Tibial nerve (tissue), 4 donors: ENCODE data around the gene ALPK3. TPM values are rescaled to one million over a fixed set of nuclear protein-coding genes. Genes with fewer than 3 reads are reported as not detected.

ENCODE experiments used
- DNase-seq, 2 donors: peaks; one replicate each; pipeline ENCODE4 v3.0.0-alpha.2; 2019; ENCODE audit warnings: low spot score in 2 of 2
- H3K27ac ChIP-seq, 4 donors: fragments of 200-600 bp; sonication (generic) in 3 of 4; one replicate each; pipeline ENCODE4 v1.5.1; 2017 to 2019; ENCODE audit warnings: mild to moderate bottlenecking in 1 of 4
- H3K27me3 ChIP-seq, 2 donors: fragments of 200-600 bp; sonication (generic) in 1 of 2; one replicate each; pipeline versions ENCODE4 v1.5.1 to v1.6.0; 2017 to 2019
- H3K36me3 ChIP-seq, 3 donors: fragments of 200-600 bp; sonication (generic); one replicate each; pipeline ENCODE4 v1.5.1; 2018 to 2019
- H3K4me1 ChIP-seq, 4 donors: fragments of 200-600 bp; sonication (generic) in 3 of 4; one replicate each; pipeline ENCODE4 v1.5.1; 2017 to 2019
- H3K4me3 ChIP-seq, 4 donors: fragments of 200-600 bp; sonication (generic) in 3 of 4; one replicate each; pipeline ENCODE4 v1.5.1; 2017 to 2019; ENCODE audit warnings: mild to moderate bottlenecking in 1 of 4, moderate library complexity in 1 of 4
- H3K9me3 ChIP-seq, 4 donors: fragments of 200-600 bp; sonication (generic) in 3 of 4; one replicate each; pipeline ENCODE4 v1.5.1; 2017 to 2019
- CTCF ChIP-seq, 5 experiments: fragments of 200-600 bp in 3 of 5; fragments of 450-650 bp in 2 of 5; sonication (generic) in 3 of 5; IDR thresholded peaks; one replicate each; pipeline ENCODE4 v1.5.1; 2016 to 2019; ENCODE audit warnings: antibody characterized with exemption in 5 of 5, mild to moderate bottlenecking in 3 of 5, moderate library complexity in 2 of 5
- EP300 ChIP-seq, 2 donors: sonication (generic); formaldehyde crosslinking; IDR thresholded peaks; one replicate each; pipeline ENCODE4 v1.6.1; 2017; ENCODE audit warnings: antibody characterized with exemption in 2 of 2, mild to moderate bottlenecking in 1 of 2
- POLR2A ChIP-seq, 2 donors: fragments of 450-650 bp; IDR thresholded peaks; one replicate each; pipeline ENCODE4 v1.6.1; 2017; ENCODE audit warnings: antibody characterized with exemption in 2 of 2, mild to moderate bottlenecking in 2 of 2, moderate library complexity in 2 of 2
- WGBS, 2 donors: methylation state at CpG; one replicate each; pipeline ENCODE4 v1.1.5; 2018; 5-methylcytosine and 5-hydroxymethylcytosine counted together
- total RNA-seq, 4 donors: library from RNA; depleted of rRNA; stranded (reverse); fragments of >200 nt; gene quantifications; one replicate each; pipeline ENCODE4 v1.1.0, GENCODE V29; 2016

Gene ALPK3
- total RNA-seq, 4 donors from 2014 or later, result 2.4 to 7.1 (median 4.7) TPM

- H3K27me3 ChIP-seq, result no peaks in the 10 kb centered on the region
- TF ChIP-seq CTCF (IDR thresholded peaks at IDR 0.05), result no peak
- no peak for TF ChIP-seq POLR2A (IDR thresholded peaks at IDR 0.05)
- TF ChIP-seq EP300 (IDR thresholded peaks at IDR 0.05), result no peak
- peaks cover 0 to 26% (median 0%) of the 10 kb centered on the region in 4 donors for H3K4me1 ChIP-seq
- no peaks in the 10 kb centered on the region for H3K9me3 ChIP-seq
- H3K27ac ChIP-seq, result no peak overlapping the region
- WGBS, 2 donors, result 86 to 90% methylated on average over 4 of the region's 4 CpGs
- no peak for DNase-seq
- H3K4me3 ChIP-seq, result no peak overlapping the region
- no peaks in the 10 kb centered on the region for H3K36me3 ChIP-seq
Observed at GRCh38 chr15:84834229-84834955, 17.2 kb downstream of the ALPK3 start.

GRCh38 chr15:84834969-84835368, 17.8 kb downstream of the ALPK3 start:
- Histone ChIP-seq H3K4me1 (peaks cover 0 to 30% (median 0%) of the 10 kb centered on the region in 4 donors), H3K27me3 (no peaks in the 10 kb centered on the region), H3K9me3 (no peaks in the 10 kb centered on the region), H3K4me3 (no peak overlapping the region), H3K27ac (no peak overlapping the region), H3K36me3 (no peaks in the 10 kb centered on the region)
- no peak for TF ChIP-seq EP300 (IDR thresholded peaks at IDR 0.05)
- TF ChIP-seq CTCF (IDR thresholded peaks at IDR 0.05), result no peak
- no peak for TF ChIP-seq POLR2A (IDR thresholded peaks at IDR 0.05)
- DNase-seq, result no peak
- WGBS, 2 donors, result 89 to 93% methylated on average over 5 of the region's 5 CpGs

GRCh38 chr15:84835661-84836337, 18.6 kb downstream of the ALPK3 start:
- no peak for DNase-seq
- Histone ChIP-seq H3K4me1 (peaks cover 0 to 38% (median 7%) of the 10 kb centered on the region in 4 donors), H3K36me3 (no peaks in the 10 kb centered on the region), H3K4me3 (no peak overlapping the region), H3K27me3 (no peaks in the 10 kb centered on the region), H3K27ac (no peak overlapping the region), H3K9me3 (no peaks in the 10 kb centered on the region)
- TF ChIP-seq EP300 (IDR thresholded peaks at IDR 0.05), result no peak
- TF ChIP-seq POLR2A (IDR thresholded peaks at IDR 0.05), result no peak
- no peak for TF ChIP-seq CTCF (IDR thresholded peaks at IDR 0.05)
- WGBS, 2 donors, result 88 to 89% methylated on average over 5 of the region's 5 CpGs

GRCh38 chr15:84836844-84837243, 19.7 kb downstream of the ALPK3 start:
- Histone ChIP-seq H3K4me1 (peaks cover 0 to 37% (median 13%) of the 10 kb centered on the region in 4 donors), H3K27me3 (no peaks in the 10 kb centered on the region), H3K4me3 (no peak overlapping the region), H3K36me3 (no peaks in the 10 kb centered on the region), H3K9me3 (no peaks in the 10 kb centered on the region), H3K27ac (no peak overlapping the region)
- DNase-seq, result no peak
- 91 to 97% methylated on average over 1 of the region's 1 CpG for WGBS, 2 donors
- TF ChIP-seq CTCF (IDR thresholded peaks at IDR 0.05), result no peak
- TF ChIP-seq EP300 (IDR thresholded peaks at IDR 0.05), result no peak
- no peak for TF ChIP-seq POLR2A (IDR thresholded peaks at IDR 0.05)

GRCh38 chr15:84839714-84840113, 22.6 kb downstream of the ALPK3 start:
- 95 to 98% methylated on average over 23 of the region's 23 CpGs for WGBS, 2 donors
- Histone ChIP-seq H3K4me3 (no peak overlapping the region), H3K36me3 (no peaks in the 10 kb centered on the region), H3K27ac (peak overlapping the region in 1 of 4 donors; percentile 77), H3K4me1 (peaks cover 0 to 17% (median 13%) of the 10 kb centered on the region in 4 donors), H3K9me3 (no peaks in the 10 kb centered on the region), H3K27me3 (no peaks in the 10 kb centered on the region)
- no peak for DNase-seq
- TF ChIP-seq EP300 (IDR thresholded peaks at IDR 0.05), result no peak
- no peak for TF ChIP-seq CTCF (IDR thresholded peaks at IDR 0.05)
- TF ChIP-seq POLR2A (IDR thresholded peaks at IDR 0.05), result no peak
